HG03135 (cell line): ENCODE data around the gene RIN3.
A peak's percentile ranks its signal among the peaks of the same experiment; 100 is the strongest.

Experiments used
- ATAC-seq: cut with Tn5 transposase; IDR thresholded peaks from one replicate; pipeline ENCODE4 v1.9.1; 2021; ENCODE audit warnings: mild to moderate bottlenecking, moderate library complexity; ENCODE audit not compliant: unreplicated experiment

RIN3 gene

GRCh38 chr14:92553438-92553837 lies 39.9 kb downstream of the RIN3 start:
- no peak for ATAC-seq

DNA sequence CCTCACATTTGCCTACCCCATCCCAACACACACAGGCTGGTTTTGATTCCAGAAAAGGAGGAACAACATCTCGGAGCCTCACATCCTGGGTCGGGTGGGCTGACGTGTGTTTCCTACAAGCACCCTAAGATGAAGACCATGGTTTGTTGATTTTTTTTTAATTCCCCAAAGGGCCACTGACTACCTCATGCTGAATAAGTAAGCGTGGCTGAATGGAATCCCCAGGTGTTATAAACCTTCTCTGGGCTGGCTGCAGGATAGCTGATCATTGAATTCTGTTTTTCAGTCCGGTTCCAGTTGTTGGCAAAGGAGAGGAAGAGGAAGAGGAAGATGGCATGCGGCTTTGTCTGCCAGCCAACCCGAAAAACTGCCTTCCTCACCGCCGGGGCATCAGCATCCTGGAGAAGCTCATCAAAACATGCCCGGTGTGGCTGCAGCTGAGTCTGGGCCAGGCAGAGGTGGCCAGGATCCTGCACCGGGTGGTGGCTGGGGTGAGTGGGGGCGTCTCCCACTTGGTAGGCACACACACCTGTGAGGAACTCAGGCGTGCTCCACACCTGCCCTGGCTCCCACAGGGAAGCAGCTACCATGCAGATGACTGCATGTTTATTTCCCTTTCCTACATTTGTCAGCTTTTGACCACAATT lies 42.0 kb downstream of the RIN3 start:
- no peak for ATAC-seq

GRCh38 chr14:92556255-92556741 lies 42.7 kb downstream of the RIN3 start:
- no peak for ATAC-seq

DNA sequence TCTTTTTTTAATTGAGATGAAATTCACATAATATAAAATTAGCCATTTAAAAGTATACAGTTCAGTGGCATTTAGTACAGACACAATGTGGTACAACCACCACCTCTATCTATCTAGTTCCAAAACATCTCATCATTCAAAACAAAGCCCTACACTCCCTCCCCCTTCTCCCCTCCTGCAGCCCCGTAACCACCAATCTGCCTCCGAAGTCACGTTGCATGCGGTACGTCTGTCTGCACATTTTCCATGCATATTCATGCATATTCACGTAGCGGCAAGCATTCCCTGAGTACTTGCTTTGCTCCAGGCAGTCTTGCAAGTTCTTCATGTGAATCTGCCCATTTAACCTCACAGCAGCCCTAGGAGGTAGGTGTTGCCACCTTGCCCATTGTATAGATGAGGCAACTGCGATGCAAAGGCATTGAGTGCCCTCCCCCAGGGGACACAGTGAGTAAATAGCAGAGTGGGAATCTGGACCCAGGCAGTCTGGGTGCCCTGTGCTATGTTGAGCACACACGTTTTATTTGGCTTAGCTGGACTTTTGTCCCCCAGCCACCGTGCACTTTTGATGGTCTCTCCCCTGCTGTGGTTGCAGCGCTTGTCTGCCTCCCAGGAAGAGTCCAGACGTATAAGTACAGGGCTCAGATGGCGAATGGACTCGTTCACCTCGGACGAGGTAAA lies 43.4 kb downstream of the RIN3 start:
- ATAC-seq, result no peak

- ATAC-seq, result no peak
Observed at GRCh38 chr14:92557544-92557912, 43.9 kb downstream of the RIN3 start.

GRCh38 chr14:92558319-92558718 lies 44.7 kb downstream of the RIN3 start:
- ATAC-seq, result no peak

DNA sequence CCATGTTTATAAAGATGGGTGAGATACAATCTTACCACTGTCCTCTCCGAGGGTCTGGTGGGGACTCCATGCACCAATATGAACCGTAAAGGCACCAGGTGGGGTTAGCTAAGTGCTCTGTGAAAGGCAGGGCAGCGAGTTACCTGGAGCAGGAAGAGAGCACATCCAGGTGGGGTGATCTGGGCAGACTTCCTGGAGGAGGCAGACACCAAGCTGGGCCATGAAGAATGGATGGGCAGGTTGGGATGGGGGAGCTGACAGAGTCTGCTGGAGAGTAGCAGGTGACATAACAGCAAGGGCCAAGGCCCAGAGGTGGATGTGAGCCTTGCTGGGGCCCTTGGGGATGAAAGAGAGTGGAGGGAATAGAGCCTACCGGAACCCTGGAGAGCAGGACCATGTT lies 45.9 kb downstream of the RIN3 start:
- no peak for ATAC-seq

DNA sequence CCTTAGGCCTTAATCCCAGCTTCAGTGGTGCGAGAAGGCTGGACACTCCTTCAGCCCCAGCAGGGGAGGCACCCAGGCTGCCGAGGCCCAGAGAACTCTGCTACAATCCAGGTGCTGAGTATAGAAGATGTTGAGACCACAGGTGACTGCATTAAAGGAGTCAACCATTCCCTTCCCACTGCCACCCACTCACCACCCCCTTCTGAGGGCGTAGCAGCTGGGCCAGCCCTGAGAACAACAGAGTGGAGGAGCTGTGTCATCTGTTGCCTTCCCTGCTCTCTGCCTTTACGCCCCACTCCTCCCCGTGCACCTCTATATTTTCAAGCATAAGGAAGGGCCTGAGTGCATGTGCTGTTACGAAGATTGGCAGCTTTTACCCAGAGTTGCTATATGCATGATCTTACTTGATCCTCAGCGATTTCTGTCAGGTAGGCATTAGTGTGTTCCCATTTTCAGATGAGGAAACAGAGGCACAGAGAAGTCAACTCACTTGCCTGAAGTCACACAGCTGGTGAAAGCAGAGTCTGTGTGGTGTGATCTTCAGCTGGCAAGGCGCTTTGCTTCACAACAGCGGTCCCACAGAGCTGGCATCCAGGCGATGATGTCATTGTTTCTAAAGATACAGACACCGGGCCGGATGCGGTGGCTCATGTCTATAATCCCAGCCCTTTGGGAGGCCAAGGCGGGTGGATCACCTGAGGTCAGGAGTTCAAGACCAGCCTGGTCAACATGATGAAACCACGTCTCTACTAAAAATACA lies 46.7 kb downstream of the RIN3 start:
- no peak for ATAC-seq

DNA sequence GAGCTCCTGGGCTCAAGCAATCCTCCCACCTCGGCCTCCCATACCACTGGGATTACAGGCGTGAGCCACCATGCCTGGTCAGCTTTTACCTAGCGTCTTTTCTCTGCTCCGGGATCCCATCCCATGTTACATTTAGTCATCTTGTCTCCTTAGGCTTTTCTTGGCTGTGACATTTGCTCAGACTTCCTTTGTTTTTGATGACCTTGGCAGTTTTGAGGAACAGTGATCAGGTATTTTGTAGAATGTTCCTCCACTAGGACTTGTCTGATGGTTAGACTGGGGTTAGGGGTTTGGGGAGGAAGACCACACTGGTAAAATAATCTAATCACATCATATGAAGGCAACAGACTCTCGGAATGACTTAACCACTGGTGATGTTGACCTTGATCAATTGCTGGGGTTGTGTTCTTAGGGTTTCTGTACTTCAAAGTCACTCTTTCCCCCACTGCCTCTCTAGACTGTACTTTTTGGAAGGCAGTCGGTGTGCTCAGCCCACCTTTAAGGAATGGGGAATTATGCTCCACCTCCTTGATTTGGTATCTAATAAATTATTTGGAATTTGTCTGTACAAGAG lies 48.4 kb downstream of the RIN3 start:
- ATAC-seq, result no peak

- ATAC-seq, result peak; percentile 72
Observed at GRCh38 chr14:92563359-92563758, 49.8 kb downstream of the RIN3 start.

DNA sequence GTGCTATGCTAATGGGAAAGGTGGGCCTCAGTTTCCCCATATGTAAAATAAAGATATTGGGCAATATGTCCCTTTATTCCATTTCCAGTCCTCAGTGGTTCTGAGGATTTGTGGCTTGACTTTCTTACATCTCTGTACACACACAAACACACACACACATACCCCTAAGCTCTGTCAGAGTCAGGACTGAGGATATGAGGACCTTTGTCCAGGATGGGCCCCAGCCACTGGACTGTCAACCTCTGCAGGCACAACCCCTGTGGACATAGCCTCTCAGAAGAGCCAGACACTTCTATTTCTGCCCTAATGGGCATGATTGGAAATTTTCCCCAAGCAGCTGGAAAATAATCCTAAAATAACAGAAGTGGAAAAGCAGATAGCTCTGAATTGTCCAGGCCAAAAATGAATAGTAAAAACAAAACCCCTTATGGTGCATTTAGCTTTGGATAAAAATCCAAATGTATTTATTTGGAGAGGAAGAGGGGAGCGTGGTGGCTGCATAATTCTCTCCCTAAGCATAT lies 50.2 kb downstream of the RIN3 start:
- ATAC-seq, result no peak

DNA sequence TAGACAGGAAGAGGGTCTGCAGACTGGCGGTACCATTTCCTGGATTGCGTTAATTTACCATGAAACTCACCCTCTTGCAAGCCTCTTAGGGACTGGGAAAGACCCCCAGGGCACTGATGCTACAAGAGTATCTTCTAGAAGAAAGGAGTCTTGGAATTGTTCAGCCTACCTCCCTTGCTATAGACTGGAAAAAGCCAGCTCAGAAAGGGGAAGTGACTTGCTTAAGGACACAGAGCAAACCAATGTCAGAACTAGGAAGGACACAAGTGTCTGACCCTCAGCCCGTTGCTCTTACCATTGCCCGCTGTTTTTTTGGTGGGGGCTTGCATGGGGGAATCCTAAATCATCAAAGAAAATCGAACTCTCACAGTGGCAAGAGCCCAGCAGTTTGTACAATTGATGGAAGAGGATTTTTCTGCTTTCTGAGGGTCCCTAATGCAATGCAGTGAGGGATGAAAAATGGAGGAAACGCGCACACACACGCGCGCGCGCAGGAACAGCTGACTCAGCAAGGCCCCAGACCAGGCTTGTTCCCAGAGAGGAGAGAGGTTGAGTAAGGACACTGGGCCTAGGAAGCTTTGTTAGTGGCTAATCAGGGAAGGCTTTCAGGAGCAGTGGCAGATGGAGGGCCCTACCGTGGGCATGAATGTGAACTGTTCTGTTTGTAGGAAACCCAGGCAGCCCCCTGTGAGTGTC lies 50.9 kb downstream of the RIN3 start:
- no peak for ATAC-seq

DNA sequence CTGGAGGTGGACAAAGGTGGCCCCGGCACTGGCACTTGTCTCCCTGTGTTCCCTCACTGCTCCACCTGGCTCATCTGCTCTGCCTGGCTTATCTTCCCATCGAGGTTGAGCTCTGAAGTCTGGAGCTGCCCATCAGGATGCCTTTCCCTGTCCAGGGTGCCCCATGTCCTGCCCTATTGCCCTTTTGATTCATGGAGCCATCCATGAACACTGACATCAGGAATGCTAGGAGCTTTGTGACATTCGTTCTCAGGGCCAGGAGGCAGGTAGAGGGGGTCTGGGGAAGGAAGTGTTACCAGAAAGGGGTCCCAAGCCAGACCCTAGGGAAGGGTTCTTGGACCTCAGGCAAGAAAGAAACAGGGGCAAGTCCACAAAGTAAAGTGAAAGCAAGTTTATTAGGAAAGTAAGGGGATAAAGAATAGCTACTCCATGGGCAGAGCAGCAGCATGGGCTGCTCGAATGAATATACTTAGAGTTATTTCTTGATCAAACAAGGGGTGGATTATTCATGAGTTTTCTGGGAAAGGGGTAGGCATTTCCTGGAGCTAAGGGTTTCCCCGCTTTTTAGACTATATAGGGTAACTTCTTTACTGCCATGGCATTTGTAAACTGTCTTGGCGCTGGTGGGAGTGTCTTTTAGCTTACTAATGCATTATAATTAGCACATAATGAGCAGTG lies 51.6 kb downstream of the RIN3 start:
- no peak for ATAC-seq

- no peak for ATAC-seq
Observed at GRCh38 chr14:92565718-92566115, 52.1 kb downstream of the RIN3 start.

- ATAC-seq, result no peak
Observed at GRCh38 chr14:92567173-92567725, 53.7 kb downstream of the RIN3 start.

DNA sequence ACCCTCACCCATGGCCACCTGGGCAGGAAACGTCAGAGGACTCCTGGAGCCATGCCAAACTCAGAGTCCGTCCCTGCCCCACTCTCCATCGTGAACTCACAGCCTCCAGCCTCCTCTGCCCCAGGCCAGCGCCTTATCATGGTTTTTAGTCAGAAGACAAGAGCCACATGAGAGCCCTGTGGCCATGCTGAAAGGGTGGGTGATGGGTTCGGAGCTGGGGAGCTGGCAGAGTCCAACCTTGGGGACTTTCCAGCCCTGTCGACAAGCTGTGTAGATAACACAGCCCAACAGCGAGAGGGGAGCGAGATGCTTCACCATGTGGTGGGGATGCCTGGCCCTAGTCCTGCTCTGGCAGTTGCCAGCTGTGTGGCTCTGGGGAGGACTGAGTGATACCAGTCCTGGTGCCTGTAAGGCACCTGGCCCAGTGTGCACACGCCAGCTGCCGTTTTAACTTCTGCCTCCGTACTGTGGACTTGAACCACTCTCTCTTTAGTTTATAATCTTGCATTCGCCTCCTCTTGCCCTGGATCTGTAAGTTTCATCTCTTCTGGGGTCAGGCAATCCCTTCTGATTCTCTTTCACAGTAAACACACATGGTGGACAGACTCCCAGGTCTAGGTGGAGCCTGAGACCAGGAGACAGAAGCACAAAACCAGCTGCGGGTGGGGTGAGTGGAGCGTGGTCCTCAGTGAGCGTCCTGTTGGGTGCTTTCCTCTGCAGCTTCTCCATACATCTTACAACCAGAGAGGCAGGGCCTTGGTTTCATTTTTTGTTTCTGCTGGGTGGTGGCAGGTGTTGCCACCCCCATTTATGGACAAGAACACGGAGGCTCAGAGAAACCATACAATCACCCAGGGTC lies 55.3 kb downstream of the RIN3 start:
- ATAC-seq, result peak; percentile 74

DNA sequence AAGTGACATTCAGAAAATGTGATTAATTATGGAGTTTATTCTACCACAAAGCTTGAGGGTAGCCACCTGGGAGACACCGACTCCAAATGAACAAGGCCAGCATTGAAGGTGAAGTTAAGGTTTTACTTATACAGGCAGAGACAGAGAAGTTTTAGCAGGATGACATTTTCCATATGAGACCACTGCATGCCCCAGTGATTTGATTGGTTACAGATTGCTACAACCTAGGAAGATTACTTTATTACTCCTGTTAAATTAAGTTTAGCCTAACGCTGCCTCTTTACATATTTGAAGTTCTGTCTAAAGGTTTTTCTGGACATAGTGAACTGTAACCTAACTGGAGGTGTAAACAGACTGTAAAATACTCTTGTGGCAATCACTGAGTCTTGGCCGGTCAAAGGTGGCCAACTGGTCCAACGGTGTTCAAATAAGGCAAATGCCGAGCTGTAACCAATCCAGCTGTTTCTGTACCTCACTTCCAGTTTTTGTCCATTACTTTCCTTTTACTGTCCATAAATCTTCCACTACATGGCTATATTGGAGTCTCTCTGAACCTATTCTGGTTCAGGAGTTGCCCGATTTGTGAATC lies 57.2 kb downstream of the RIN3 start:
- no peak for ATAC-seq

DNA sequence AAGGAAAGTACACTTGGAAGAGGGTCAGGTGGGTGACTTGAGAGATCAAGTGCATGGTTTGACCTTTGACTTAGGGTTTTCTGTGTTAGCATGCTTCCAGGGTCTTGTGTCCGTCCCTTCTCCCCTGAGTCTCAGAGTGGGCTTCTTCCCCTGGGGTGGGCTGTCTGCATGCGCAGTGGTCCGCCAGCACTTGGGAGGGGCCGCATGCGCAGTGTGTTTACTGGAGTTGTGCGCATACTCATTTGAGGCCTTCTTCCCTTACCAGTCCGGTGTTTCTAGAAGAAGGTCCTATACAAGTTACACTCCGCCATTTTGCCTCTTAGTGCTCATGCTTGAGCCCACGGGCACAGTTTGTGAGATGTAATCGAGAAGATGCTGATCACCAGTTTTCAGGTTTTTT lies 58.5 kb downstream of the RIN3 start:
- ATAC-seq, result no peak
